Heart left ventricle (tissue), 13 donors: ENCODE measurements around the gene ECM2.

Source experiments
- POLR2A ChIP-seq, 2 donors: fragments of 450-650 bp; IDR thresholded peaks; one replicate each; pipeline ENCODE4 v1.6.1; 2017; ENCODE audit warnings: antibody characterized with exemption in 2 of 2, mild to moderate bottlenecking in 2 of 2, moderate library complexity in 2 of 2
- TF ChIP-seq, protein P1 (sequence below), 12 donors: fragments of 200-600 bp; sonication (generic) in 4 of 12; IDR thresholded peaks; one replicate each; pipeline versions ENCODE4 v1.5.0 to v1.8.0; 2018 to 2022; ENCODE audit warnings: antibody characterized with exemption in 12 of 12, mild to moderate bottlenecking in 5 of 12
- donor health status: ischemic (EF 13 %, LVEDD 7.1; RV severe dilation, severe dysfunction).
- donor health status: DM: no; HTN: yes; CAD: no.
- donor health status: DM: no; HTN: no; CAD: no.
- donor health status: ischemic (EF 25% LVEDD 6.9; RV normal size, moderate dysfunction).
- donor health status: ischemic (EF 25% LVEDD 5.7; RV mildly dilated, moderate dysfunction).
- donor health status: ischemic (EF 35%, LVEDD 5.7; RV mildly dilated, moderate dysfunction).
- donor health status: nonischemic (EF 11% LVEDD 7.7; RV severe dilation, severe dysfunction).
- donor health status: DM: yes; HTN: yes; CAD: no.
- donor health status: PGD.
- donor health status: ischemic (EF 29% LVEDD 5.4; RV normal size, mild dysfunction).
- donor health status: nonischemic (EF 23%, LVEDD 6.1; RV moderate dilation, normal function).

DNA sequence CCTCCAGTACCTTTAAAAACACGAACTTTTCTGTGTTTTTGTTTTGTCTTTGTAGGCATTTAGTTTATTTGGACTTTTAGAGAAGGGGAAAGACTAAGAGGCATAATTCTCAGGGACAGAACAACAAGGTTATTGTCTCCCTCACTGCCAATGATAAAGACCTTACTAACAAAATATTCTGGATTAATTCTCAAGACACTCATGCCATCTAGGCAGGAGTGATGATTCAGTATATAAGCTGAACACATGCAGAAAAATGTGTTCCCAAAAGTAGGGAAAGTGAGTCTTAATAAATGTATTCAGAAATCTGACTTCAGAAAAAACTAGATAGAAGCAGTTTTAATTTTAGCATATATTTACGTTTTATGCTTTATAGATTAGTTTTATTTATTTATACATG, 36.1 kb downstream of the ECM2 start:
- no peak for TF ChIP-seq POLR2A (IDR thresholded peaks at IDR 0.05)
- TF ChIP-seq, protein P1, sequence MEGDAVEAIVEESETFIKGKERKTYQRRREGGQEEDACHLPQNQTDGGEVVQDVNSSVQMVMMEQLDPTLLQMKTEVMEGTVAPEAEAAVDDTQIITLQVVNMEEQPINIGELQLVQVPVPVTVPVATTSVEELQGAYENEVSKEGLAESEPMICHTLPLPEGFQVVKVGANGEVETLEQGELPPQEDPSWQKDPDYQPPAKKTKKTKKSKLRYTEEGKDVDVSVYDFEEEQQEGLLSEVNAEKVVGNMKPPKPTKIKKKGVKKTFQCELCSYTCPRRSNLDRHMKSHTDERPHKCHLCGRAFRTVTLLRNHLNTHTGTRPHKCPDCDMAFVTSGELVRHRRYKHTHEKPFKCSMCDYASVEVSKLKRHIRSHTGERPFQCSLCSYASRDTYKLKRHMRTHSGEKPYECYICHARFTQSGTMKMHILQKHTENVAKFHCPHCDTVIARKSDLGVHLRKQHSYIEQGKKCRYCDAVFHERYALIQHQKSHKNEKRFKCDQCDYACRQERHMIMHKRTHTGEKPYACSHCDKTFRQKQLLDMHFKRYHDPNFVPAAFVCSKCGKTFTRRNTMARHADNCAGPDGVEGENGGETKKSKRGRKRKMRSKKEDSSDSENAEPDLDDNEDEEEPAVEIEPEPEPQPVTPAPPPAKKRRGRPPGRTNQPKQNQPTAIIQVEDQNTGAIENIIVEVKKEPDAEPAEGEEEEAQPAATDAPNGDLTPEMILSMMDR (IDR thresholded peaks at IDR 0.05) = no peak
